Transverse colon (tissue), 3 donors: Measurements from ENCODE around the gene HIVEP3.

Source experiments
- EP300 ChIP-seq: sonication (generic); formaldehyde crosslinking; IDR thresholded peaks from one replicate; pipeline ENCODE4 v1.6.1; 2017; ENCODE audit warnings: antibody characterized with exemption, low read depth
- POLR2A ChIP-seq: fragments of 450-650 bp; IDR thresholded peaks from one replicate; pipeline ENCODE4 v1.6.1; 2016; ENCODE audit warnings: antibody characterized with exemption, mild to moderate bottlenecking, moderate library complexity
- TF ChIP-seq, protein P1 (sequence below), 5 experiments: fragments of 200-600 bp in 3 of 5; fragments of 450-650 bp in 2 of 5; sonication (generic) in 3 of 5; IDR thresholded peaks; 1 replicate in 2 of 5; 2 replicates in 3 of 5; pipeline ENCODE4 v1.5.1; 2016 to 2017; ENCODE audit warnings: antibody characterized with exemption in 5 of 5, inconsistent platforms in 3 of 5, mild to moderate bottlenecking in 2 of 5, moderate library complexity in 1 of 5

DNA sequence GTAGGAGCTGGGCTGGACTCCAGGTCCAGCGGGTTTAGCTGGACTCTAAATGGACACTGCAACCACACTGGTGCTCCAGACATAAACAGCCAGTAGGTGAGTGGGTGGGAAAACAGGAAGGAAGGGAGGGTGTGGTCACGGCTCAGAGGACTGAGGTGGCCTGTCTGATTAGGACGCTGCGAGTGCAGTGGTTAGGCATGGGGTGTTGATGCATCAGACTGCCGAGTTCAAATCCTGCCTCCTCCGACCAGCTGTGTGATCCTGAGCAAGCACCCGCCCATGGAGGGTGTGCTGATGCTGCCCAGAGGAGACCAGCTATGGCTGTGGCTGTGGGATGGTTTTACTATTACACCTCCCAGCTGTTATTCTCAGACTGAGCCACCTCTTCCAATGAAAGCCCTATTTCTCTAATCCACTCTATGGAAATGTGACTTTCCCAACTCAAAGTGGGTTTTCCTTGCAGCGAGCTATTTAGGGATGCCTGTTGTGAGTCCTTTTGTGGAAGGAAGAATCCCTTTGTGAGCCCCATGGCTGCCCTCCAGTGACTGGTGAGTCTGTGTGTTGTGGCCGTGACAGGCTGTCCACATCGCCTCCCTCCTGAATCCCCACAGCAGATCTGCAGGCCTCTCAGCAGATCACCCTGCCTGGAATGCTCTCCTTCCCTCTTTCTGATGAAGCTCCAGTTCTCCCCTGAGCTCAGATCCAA, 377.7 kb downstream of the HIVEP3 start:
- TF ChIP-seq POLR2A: no peak
- TF ChIP-seq EP300: no peak
- TF ChIP-seq, protein P1, sequence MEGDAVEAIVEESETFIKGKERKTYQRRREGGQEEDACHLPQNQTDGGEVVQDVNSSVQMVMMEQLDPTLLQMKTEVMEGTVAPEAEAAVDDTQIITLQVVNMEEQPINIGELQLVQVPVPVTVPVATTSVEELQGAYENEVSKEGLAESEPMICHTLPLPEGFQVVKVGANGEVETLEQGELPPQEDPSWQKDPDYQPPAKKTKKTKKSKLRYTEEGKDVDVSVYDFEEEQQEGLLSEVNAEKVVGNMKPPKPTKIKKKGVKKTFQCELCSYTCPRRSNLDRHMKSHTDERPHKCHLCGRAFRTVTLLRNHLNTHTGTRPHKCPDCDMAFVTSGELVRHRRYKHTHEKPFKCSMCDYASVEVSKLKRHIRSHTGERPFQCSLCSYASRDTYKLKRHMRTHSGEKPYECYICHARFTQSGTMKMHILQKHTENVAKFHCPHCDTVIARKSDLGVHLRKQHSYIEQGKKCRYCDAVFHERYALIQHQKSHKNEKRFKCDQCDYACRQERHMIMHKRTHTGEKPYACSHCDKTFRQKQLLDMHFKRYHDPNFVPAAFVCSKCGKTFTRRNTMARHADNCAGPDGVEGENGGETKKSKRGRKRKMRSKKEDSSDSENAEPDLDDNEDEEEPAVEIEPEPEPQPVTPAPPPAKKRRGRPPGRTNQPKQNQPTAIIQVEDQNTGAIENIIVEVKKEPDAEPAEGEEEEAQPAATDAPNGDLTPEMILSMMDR (IDR thresholded peaks at IDR 0.05): no peak
